ENCODE data around the gene RBM33. TPM values are rescaled to one million over a fixed set of nuclear protein-coding genes. Genes with fewer than 3 reads are reported as not detected.

The RBM33 gene
- total RNA-seq, 1 donor from 2014 or later, result 25.0 TPM

DNA sequence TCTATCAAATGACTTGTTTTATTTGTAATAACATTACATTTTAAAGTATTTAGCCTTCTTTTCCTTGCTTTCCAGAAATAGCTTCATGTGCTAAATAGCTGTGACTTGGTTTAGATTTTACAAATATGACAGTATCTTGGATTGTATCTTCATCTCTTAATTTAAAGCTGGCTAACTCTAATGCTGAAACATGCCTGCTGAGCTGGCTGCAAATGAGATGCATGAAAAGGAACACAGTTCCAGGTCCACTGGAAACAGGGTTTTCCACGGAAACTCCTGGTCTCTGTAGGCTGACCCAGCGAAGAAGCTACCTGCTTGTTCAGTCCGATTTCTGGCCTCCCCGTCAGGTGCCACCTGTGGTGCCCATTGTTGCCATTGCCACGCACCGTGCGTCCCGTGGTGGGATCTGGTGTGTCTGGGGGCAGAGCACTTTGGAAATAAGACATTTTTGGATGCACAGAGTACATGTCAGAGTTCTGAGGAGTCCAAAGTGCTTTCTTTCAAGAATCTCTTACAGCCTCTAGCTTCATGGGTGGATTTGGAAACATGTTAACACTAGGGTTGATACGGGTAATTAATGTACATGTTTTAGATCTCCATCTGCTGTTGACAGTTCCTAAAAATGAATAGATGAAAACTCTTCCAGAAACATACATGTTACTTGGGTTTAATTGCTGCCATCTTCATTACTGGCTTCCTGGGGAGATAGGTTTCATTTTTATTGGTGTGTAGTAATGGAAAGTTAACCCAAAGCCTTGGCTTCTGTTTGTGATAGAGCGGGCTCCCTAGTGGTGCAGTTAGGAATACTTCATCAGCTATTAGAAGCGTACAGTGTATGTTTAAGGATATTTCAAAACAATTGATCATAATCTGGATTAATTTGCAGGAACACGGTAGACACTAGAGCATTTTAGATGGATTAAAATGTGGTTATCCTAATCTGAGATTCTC lies 122.8 kb downstream of the RBM33 start:
- no peak overlapping the region for H3K4me3 ChIP-seq (ENCODE audit: low read depth, low read length)
- no peaks in the 10 kb centered on the region for H3K27me3 ChIP-seq (ENCODE audit: control insufficient read depth, insufficient read depth, low read length)
- no peak for TF ChIP-seq CTCF (IDR thresholded peaks at IDR 0.05; ENCODE audit: insufficient read depth, low read length, poor library complexity, severe bottlenecking)
- no peak for DNase-seq (ENCODE audit: low read depth)
- peaks cover 3% of the 10 kb centered on the region for H3K36me3 ChIP-seq (ENCODE audit: control insufficient read depth, insufficient read depth, low read length)

DNA sequence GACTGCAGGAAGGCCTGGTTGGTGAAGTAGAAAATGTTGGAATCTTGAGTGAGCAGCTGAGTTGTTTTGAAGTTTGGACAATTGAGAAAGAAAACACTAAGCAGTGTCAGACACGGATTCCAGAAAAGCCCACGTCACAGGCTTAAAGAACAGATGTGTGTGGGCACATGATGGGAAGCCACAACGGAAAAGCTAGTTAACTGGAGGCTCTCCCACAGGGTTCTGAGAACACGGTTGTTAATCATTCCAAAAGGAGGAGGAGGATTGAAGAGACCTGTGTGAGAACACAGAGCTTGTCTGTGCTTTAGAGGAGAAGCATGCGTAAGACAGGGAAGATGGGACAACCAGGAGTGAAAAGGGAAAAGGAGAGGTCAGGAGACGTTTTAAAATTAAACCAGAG lies 125.2 kb downstream of the RBM33 start:
- Histone ChIP-seq H3K36me3 (ENCODE audit: control insufficient read depth, insufficient read depth, low read length) (peaks cover 3% of the 10 kb centered on the region), H3K27me3 (ENCODE audit: control insufficient read depth, insufficient read depth, low read length) (no peaks in the 10 kb centered on the region), H3K4me3 (ENCODE audit: low read depth, low read length) (no peak overlapping the region)
- peak; percentile 73 for DNase-seq (ENCODE audit: low read depth)
- no peak for TF ChIP-seq CTCF (IDR thresholded peaks at IDR 0.05; ENCODE audit: insufficient read depth, low read length, poor library complexity, severe bottlenecking)

DNA sequence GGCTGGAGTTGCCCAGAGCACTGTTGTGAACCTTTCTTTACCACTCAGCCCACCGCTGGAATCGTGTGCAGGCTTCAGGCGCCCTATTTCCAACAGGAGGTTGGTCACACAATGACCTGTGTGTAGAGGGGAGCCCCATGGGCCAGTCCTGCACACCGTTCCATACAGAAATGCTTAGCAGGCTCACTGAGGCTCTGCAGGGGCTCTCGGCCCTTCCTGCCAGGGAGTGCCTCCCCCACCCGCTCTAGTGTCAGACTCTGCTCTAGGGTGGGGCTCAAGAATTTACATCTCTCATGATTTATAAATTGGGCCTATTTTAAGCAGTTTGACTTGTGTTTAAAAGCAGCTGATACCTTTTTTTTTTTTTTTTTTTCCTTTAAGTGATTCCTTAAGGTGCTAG lies 125.8 kb downstream of the RBM33 start:
- H3K36me3 ChIP-seq (ENCODE audit: control insufficient read depth, insufficient read depth, low read length), result peaks cover 3% of the 10 kb centered on the region
- H3K27me3 ChIP-seq (ENCODE audit: control insufficient read depth, insufficient read depth, low read length), result no peaks in the 10 kb centered on the region
- no peak for DNase-seq (ENCODE audit: low read depth)
- no peak for TF ChIP-seq CTCF (IDR thresholded peaks at IDR 0.05; ENCODE audit: insufficient read depth, low read length, poor library complexity, severe bottlenecking)
- H3K4me3 ChIP-seq (ENCODE audit: low read depth, low read length), result no peak overlapping the region

DNA sequence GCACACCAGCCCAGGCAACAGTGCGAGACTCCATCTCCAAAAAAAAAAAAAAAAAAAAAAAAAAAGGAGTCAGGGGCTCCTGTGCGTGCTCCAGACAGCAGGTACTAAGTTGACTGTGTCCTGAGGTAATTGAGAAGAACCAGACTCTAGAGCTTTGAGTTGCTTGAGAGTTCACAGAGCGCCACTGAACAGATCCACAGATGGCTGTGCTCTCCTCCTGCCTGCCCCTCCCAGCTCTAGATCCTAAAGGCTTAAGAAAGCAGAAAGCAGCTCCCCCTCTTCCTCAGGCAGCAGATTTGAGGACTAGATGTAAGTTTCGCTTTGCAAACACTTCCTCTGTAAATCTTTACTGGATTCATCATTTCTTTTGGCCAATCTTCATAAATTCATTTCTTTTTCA lies 129.1 kb downstream of the RBM33 start:
- no peak for DNase-seq (ENCODE audit: low read depth)
- H3K4me3 ChIP-seq (ENCODE audit: low read depth, low read length), result no peak overlapping the region
- no peaks in the 10 kb centered on the region for H3K36me3 ChIP-seq (ENCODE audit: control insufficient read depth, insufficient read depth, low read length)
- H3K27me3 ChIP-seq (ENCODE audit: control insufficient read depth, insufficient read depth, low read length), result no peaks in the 10 kb centered on the region
- no peak for TF ChIP-seq CTCF (IDR thresholded peaks at IDR 0.05; ENCODE audit: insufficient read depth, low read length, poor library complexity, severe bottlenecking)

- DNase-seq (ENCODE audit: low read depth), result no peak
- Histone ChIP-seq H3K36me3 (ENCODE audit: control insufficient read depth, insufficient read depth, low read length) (no peaks in the 10 kb centered on the region), H3K27me3 (ENCODE audit: control insufficient read depth, insufficient read depth, low read length) (no peaks in the 10 kb centered on the region), H3K4me3 (ENCODE audit: low read depth, low read length) (no peak overlapping the region)
- TF ChIP-seq CTCF (IDR thresholded peaks at IDR 0.05; ENCODE audit: insufficient read depth, low read length, poor library complexity, severe bottlenecking), result no peak
Measured at GRCh38 chr7:155774947-155775346, 130.5 kb downstream of the RBM33 start.

Measured in kidney epithelial cell (primary cell).